ENCODE measurements around the gene MYOCOS.

DNA sequence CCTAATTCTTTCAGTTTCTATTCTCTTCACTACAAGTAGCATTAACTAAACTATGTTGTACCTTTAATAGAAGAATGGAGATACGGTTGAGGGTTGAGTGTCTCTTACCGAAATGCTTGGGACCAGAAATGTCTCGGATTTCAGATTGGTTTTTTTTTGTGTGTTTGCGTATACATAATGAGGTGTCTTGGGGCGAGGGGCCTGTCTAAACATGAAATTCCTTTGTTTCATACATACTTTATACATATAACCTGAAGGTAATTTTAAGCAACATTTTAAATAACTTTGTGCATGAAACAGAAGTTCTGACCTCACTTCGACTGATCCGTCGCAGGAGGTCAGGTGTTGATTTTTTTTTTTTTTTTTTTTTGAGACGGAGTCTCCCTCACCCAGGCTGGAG lies 36.3 kb upstream of the MYOCOS start:
- TF ChIP-seq, protein P1, sequence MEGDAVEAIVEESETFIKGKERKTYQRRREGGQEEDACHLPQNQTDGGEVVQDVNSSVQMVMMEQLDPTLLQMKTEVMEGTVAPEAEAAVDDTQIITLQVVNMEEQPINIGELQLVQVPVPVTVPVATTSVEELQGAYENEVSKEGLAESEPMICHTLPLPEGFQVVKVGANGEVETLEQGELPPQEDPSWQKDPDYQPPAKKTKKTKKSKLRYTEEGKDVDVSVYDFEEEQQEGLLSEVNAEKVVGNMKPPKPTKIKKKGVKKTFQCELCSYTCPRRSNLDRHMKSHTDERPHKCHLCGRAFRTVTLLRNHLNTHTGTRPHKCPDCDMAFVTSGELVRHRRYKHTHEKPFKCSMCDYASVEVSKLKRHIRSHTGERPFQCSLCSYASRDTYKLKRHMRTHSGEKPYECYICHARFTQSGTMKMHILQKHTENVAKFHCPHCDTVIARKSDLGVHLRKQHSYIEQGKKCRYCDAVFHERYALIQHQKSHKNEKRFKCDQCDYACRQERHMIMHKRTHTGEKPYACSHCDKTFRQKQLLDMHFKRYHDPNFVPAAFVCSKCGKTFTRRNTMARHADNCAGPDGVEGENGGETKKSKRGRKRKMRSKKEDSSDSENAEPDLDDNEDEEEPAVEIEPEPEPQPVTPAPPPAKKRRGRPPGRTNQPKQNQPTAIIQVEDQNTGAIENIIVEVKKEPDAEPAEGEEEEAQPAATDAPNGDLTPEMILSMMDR (conservative IDR thresholded peaks at IDR 0.05; ENCODE audit: low read depth, low read length): no peak
- no peak for TF ChIP-seq EZH2 (IDR thresholded peaks at IDR 0.05; ENCODE audit: borderline replicate concordance, low read depth, low read length, poor library complexity, severe bottlenecking)

Measured in A673 (cell line).